SU-DHL-6 (cell line): ENCODE measurements around the gene RITA1.
A peak's percentile ranks its signal among the peaks of the same experiment; 100 is the strongest.

Source experiments
- H2AFZ ChIP-seq: fragments of 200-600 bp; sonication (generic); 2 replicates; pipeline ENCODE4 v1.6.1; 2014; ENCODE audit warnings: low read depth, mild to moderate bottlenecking, moderate library complexity, mixed read lengths, antibody characterized with exemption, low read length; ENCODE audit not compliant: severe bottlenecking
- H3F3A ChIP-seq: fragments of 200-600 bp; shearing (Covaris generic); 2 replicates; pipeline ENCODE4 v1.6.0; 2016; ENCODE audit warnings: antibody characterized with exemption, mild to moderate bottlenecking; ENCODE audit not compliant: insufficient read depth
- H3K27ac ChIP-seq: fragments of 200-600 bp; sonication (generic); 2 replicates; pipeline ENCODE4 v1.5.1; 2016; ENCODE audit warnings: low read depth, mild to moderate bottlenecking, low read length, moderate library complexity, mixed read lengths
- H3K27me3 ChIP-seq: fragments of 200-600 bp; sonication (generic), shearing (Covaris generic); 2 replicates; pipeline ENCODE4 v1.6.0; 2014; ENCODE audit warnings: mild to moderate bottlenecking, low read length
- H3K36me3 ChIP-seq: fragments of 200-600 bp; sonication (generic); 2 replicates; pipeline ENCODE4 v1.6.1; 2014; ENCODE audit warnings: mild to moderate bottlenecking, low read length, mixed read lengths
- H3K4me2 ChIP-seq: fragments of 300-600, 200-600 bp; shearing (Covaris generic), sonication (generic); 2 replicates; pipeline ENCODE4 v1.6.0; 2014; ENCODE audit warnings: low read length, low read depth, mild to moderate bottlenecking; ENCODE audit not compliant: poor library complexity, severe bottlenecking
- H3K4me3 ChIP-seq: fragments of 200-600 bp; sonication (generic); 2 replicates; pipeline ENCODE4 v1.5.1; 2014; ENCODE audit warnings: antibody characterized with exemption, low read length, mild to moderate bottlenecking, mixed read lengths; ENCODE audit not compliant: insufficient read depth, poor library complexity, severe bottlenecking
- H3K79me2 ChIP-seq: fragments of 200-600 bp; sonication (generic); 2 replicates; pipeline ENCODE4 v1.6.1; 2014; ENCODE audit warnings: mild to moderate bottlenecking, low read length, moderate library complexity; ENCODE audit not compliant: insufficient read depth
- H3K9ac ChIP-seq: fragments of 200-600 bp; sonication (generic); 2 replicates; pipeline ENCODE4 v1.7.0; 2014; ENCODE audit warnings: mild to moderate bottlenecking, low read length
- H3K9me2 ChIP-seq: fragments of 200-600 bp; sonication (generic); replicated peaks from 2 replicates; pipeline ENCODE4 v1.6.1; 2014; ENCODE audit warnings: low read length; ENCODE audit not compliant: insufficient read depth
- H3K9me3 ChIP-seq: fragments of 200-600 bp; sonication (generic); 2 replicates; pipeline ENCODE4 v1.6.1; 2014; ENCODE audit warnings: low read length, mixed read lengths; ENCODE audit not compliant: insufficient read depth
- H4K20me1 ChIP-seq: fragments of 200-600 bp; sonication (generic); 2 replicates; pipeline ENCODE4 v1.6.1; 2014; ENCODE audit warnings: low read depth, mild to moderate bottlenecking, antibody characterized with exemption, low read length, moderate library complexity, mixed read lengths
- EZH2phosphoT487 ChIP-seq: fragments of 200-600 bp; sonication (generic), shearing (Covaris generic); conservative IDR thresholded peaks from 2 replicates; pipeline ENCODE4 v1.6.1; 2018; ENCODE audit warnings: mild to moderate bottlenecking, antibody characterized with exemption, low read length, moderate library complexity, mixed read lengths
- TF ChIP-seq, protein P1 (sequence below): fragments of 200-600 bp; sonication (generic); IDR thresholded peaks from one replicate; pipeline ENCODE4 v1.5.1; 2017; ENCODE audit warnings: antibody characterized with exemption, mild to moderate bottlenecking, low read length, moderate library complexity; ENCODE audit not compliant: insufficient read depth, poor library complexity, severe bottlenecking

RITA1 gene

DNA sequence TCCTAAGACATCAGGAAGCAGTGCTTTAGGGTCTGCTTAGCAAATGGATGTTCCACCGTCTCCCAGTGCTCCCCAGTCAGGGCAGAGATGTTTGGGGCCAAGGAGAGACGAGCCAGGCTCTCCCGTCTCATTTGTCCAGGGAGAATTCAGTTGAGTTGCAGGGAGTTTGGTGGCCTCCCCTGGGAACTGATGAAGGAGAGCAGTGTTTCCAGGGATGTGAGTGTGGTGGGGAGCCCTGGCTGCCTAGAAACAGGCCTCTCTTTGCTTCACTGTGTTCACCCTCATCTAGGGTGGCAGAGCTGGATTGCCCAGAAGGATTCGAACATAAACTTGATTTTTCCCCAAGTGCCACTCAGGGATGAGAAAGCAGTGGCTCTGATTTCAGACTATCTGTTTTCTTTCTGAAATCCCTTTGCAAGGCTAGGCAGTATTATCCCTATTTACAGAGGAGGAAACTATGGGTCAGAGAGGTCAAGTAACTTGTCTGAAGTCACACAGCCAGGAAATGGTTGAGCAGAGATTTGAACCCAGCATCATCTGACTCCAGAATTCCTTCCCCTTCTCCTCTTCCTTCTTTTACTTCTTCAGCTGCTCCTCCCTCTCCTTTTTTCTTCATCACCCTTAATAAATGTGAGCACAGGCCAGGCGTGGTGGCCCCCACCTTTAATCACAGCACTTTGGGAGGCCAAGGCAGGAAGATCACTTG, 42.3 kb downstream of the RITA1 start:
- no peak overlapping the region for H2AFZ ChIP-seq
- H3K4me3 ChIP-seq: no peak overlapping the region
- peak overlapping the region; percentile 19; the same call in 1 of the 2 replicates for H3K27ac ChIP-seq
- no peaks in the 10 kb centered on the region for H3K9me2 ChIP-seq
- no peaks in the 10 kb centered on the region for H3K27me3 ChIP-seq
- no peak overlapping the region for H3K4me2 ChIP-seq
- H3K9me3 ChIP-seq: no peaks in the 10 kb centered on the region
- H3K79me2 ChIP-seq: peaks cover 13% of the 10 kb centered on the region
- peaks cover 33% of the 10 kb centered on the region for H3F3A ChIP-seq
- H3K36me3 ChIP-seq: peaks cover 11% of the 10 kb centered on the region
- no peaks in the 10 kb centered on the region for H4K20me1 ChIP-seq
- H3K9ac ChIP-seq: no peak overlapping the region
- TF ChIP-seq, protein P1, sequence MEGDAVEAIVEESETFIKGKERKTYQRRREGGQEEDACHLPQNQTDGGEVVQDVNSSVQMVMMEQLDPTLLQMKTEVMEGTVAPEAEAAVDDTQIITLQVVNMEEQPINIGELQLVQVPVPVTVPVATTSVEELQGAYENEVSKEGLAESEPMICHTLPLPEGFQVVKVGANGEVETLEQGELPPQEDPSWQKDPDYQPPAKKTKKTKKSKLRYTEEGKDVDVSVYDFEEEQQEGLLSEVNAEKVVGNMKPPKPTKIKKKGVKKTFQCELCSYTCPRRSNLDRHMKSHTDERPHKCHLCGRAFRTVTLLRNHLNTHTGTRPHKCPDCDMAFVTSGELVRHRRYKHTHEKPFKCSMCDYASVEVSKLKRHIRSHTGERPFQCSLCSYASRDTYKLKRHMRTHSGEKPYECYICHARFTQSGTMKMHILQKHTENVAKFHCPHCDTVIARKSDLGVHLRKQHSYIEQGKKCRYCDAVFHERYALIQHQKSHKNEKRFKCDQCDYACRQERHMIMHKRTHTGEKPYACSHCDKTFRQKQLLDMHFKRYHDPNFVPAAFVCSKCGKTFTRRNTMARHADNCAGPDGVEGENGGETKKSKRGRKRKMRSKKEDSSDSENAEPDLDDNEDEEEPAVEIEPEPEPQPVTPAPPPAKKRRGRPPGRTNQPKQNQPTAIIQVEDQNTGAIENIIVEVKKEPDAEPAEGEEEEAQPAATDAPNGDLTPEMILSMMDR: no peak
- no peak for TF ChIP-seq EZH2phosphoT487

DNA sequence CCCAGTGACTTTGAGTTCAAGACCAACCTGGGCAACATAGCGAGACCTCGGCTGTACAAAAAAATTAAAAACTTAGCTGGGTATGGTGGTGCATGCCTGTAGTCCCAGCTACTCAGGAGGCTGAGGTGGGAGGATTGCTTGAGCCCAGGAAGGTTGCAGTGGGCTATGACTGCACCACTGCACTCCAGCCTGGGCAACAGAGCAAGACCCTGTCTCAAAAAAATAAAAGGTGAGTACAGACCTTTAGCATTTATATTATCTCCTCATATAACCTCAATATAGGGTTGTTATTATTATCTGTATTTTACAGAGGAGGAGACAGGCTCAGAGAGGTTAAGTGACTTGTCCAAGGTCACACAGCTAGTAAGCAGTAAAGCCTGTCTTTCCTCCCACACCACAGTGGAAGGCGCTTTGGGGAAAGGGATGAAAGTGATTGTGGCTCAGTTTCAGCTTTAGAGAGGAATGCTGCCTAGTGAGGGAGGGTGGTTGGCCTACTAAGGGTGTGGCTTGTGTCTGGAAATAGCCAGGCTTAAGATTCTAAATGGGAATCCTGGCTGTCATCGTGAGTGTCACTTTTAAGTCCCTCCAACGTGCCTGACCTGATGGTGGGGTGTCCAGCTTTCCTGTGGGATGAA, 43.0 kb downstream of the RITA1 start:
- TF ChIP-seq EZH2phosphoT487: no peak
- TF ChIP-seq, protein P1: no peak
- no peaks in the 10 kb centered on the region for H4K20me1 ChIP-seq
- no peaks in the 10 kb centered on the region for H3K9me2 ChIP-seq
- no peak overlapping the region for H2AFZ ChIP-seq
- no peaks in the 10 kb centered on the region for H3K9me3 ChIP-seq
- no peaks in the 10 kb centered on the region for H3K27me3 ChIP-seq
- H3K79me2 ChIP-seq: peaks cover 9% of the 10 kb centered on the region; the same call in 1 of the 2 replicates
- H3K27ac ChIP-seq: peak overlapping the region; percentile 88
- H3K4me2 ChIP-seq: peak overlapping the region; percentile 41
- H3F3A ChIP-seq: peaks cover 29% of the 10 kb centered on the region
- H3K4me3 ChIP-seq: no peak overlapping the region
- peak overlapping the region; percentile 29; the same call in 1 of the 2 replicates for H3K9ac ChIP-seq
- peaks cover 11% of the 10 kb centered on the region for H3K36me3 ChIP-seq

DNA sequence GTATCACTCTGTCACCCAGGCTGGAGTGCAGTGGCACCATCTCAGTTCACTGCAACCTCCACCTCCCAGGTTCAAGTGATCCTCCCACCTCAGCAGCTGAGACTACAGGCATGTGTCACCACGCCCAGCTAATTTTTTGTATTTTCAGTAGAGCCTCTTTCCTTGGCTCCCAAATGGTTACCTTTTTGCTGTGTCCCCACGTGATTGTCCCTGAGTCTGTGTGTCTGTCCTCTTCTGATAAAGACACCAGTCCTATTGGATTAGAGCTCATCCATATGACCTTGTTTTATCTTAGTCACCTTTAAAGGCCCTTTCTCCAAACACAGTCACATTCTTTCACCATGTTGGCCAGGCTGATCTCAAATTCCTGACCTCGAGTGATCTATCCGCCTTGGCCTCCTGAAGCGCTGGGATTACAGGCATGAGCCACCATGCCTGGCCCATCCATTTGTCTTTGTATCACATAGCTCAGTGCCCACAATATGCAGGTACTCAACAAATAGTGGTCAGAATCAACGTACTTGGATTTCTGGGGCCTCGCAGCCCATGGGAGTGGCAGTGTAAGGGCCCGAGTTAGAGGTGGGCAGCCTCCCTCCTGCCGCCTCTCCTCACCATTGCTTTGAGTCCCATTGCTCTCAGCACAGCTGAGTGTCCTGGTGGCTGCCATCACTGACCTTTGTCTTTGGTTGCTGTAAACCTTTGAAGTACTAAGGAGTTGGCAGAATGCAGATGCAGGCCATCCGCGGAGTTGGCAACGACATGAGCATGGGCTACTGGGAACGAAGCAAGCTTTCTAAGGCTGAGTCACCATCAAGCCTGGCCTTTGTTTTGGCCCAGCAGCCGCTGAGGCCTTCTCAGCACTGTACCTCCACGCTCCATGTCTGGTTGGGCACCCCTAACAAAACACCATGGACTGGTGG, 45.1 kb downstream of the RITA1 start:
- Histone ChIP-seq H3K27ac (peak overlapping the region; percentile 88), H3K27me3 (no peaks in the 10 kb centered on the region), H3K9ac (peak overlapping the region; percentile 29), H3F3A (peaks cover 18% of the 10 kb centered on the region), H3K9me3 (no peaks in the 10 kb centered on the region), H4K20me1 (no peaks in the 10 kb centered on the region), H3K4me3 (no peak overlapping the region), H3K9me2 (no peaks in the 10 kb centered on the region), H2AFZ (no peak overlapping the region), H3K36me3 (peaks cover 14% of the 10 kb centered on the region), H3K79me2 (peaks cover 5% of the 10 kb centered on the region; the same call in 1 of the 2 replicates), H3K4me2 (peak overlapping the region; percentile 41)
- TF ChIP-seq EZH2phosphoT487: no peak
- TF ChIP-seq, protein P1: no peak
